Smooth muscle cell (in vitro differentiated cells): Measurements from ENCODE around the gene ST6GAL1. TPM values are rescaled to one million over a fixed set of nuclear protein-coding genes. Genes with fewer than 3 reads are reported as not detected.

ENCODE experiments used
- DNase-seq: peaks from one replicate; lab custom pipeline; 2025; ENCODE audit not compliant: unreplicated experiment; lab: John Stamatoyannopoulos, UW
- H2AFZ ChIP-seq: fragments of 200-600 bp; sonication (generic); 2 replicates; pipeline ENCODE4 v1.6.0; 2016; ENCODE audit warnings: antibody characterized with exemption, low read depth, mild to moderate bottlenecking
- H3F3A ChIP-seq: fragments of 200-600 bp; sonication (generic); 2 replicates; pipeline ENCODE4 v1.6.0; 2017; ENCODE audit warnings: antibody characterized with exemption, low read depth
- H3K27ac ChIP-seq: fragments of 200-600 bp; sonication (generic); 2 replicates; pipeline ENCODE4 v1.5.1; 2016; ENCODE audit warnings: low read depth, mild to moderate bottlenecking
- H3K27me3 ChIP-seq: fragments of 200-600 bp; sonication (generic); 2 replicates; pipeline ENCODE4 v1.6.1; 2016; ENCODE audit warnings: low read depth, mild to moderate bottlenecking
- H3K36me3 ChIP-seq: fragments of 200-600 bp; sonication (generic); 2 replicates; pipeline ENCODE4 v1.5.1; 2016; ENCODE audit warnings: low read depth
- H3K4me1 ChIP-seq: fragments of 200-600 bp; sonication (generic); 2 replicates; pipeline ENCODE4 v1.5.1; 2016; ENCODE audit warnings: low read depth
- H3K4me2 ChIP-seq: fragments of 200-600 bp; sonication (generic); 2 replicates; pipeline ENCODE4 v1.6.0; 2016; ENCODE audit warnings: mild to moderate bottlenecking
- H3K4me3 ChIP-seq: fragments of 200-600 bp; sonication (generic); 2 replicates; pipeline ENCODE4 v1.5.1; 2016; ENCODE audit warnings: mild to moderate bottlenecking
- H3K79me2 ChIP-seq: fragments of 200-600 bp; sonication (generic); 2 replicates; pipeline ENCODE4 v1.6.0; 2016; ENCODE audit warnings: low read depth, mild to moderate bottlenecking
- H3K9ac ChIP-seq: fragments of 200-600 bp; sonication (generic); 2 replicates; pipeline ENCODE4 v1.6.0; 2016; ENCODE audit warnings: low read depth
- H3K9me3 ChIP-seq: fragments of 200-600 bp; sonication (generic); replicated peaks from 2 replicates; pipeline ENCODE4 v1.5.1; 2016; ENCODE audit warnings: low read depth
- H4K20me1 ChIP-seq: fragments of 200-600 bp; sonication (generic); 2 replicates; pipeline ENCODE4 v1.6.0; 2016; ENCODE audit warnings: low read depth
- CTCF ChIP-seq: fragments of 200-600 bp; sonication (generic); IDR thresholded peaks from 2 replicates; pipeline ENCODE4 v1.5.1; 2017; ENCODE audit warnings: borderline replicate concordance, mild to moderate bottlenecking, antibody characterized with exemption; ENCODE audit not compliant: insufficient read depth, poor library complexity, severe bottlenecking
- WGBS: methylation state at CpG from one replicate; pipeline ENCODE4 v1.1.7; 2016; ENCODE audit warnings: low lambda C conversion rate; 5-methylcytosine and 5-hydroxymethylcytosine counted together
- polyA plus RNA-seq: library from polyadenylated mRNA; unstranded; fragments of >200 nt; fragmentation: Nextera tagmentation; extraction: Ambion mirVana; gene quantifications from 2 replicates; pipeline ENCODE4 v1.2.1, GENCODE V29; 2016
- total RNA-seq: library from RNA; depleted of rRNA; stranded (reverse); fragments of >200 nt; gene quantifications from 2 replicates; pipeline ENCODE4 v1.2.3, GENCODE V29; 2014

The ST6GAL1 gene
- total and polyA plus RNA-seq, 2 experiments from 2014 or later, result 3.5 to 8.9 TPM

GRCh38 chr3:186922790-186923189 lies 7.5 kb upstream of the ST6GAL1 start:
- Histone ChIP-seq H4K20me1 (no peaks in the 10 kb centered on the region), H3K4me3 (no peak overlapping the region), H3K36me3 (no peaks in the 10 kb centered on the region), H3F3A (no peaks in the 10 kb centered on the region), H3K9ac (no peak overlapping the region), H3K9me3 (no peaks in the 10 kb centered on the region), H3K4me1 (no peaks in the 10 kb centered on the region), H2AFZ (peak overlapping the region; percentile 10), H3K27ac (peak overlapping the region; percentile 60), H3K27me3 (no peaks in the 10 kb centered on the region), H3K79me2 (no peaks in the 10 kb centered on the region), H3K4me2 (peak overlapping the region; percentile 17)
- 71% methylated on average over 5 of the region's 5 CpGs for WGBS
- DNase-seq, result no peak
- no peak for TF ChIP-seq CTCF

GRCh38 chr3:186923241-186923640 lies 7.1 kb upstream of the ST6GAL1 start:
- no peaks in the 10 kb centered on the region for H4K20me1 ChIP-seq
- DNase-seq, result no peak
- H3K27me3 ChIP-seq, result no peaks in the 10 kb centered on the region
- TF ChIP-seq CTCF, result no peak
- H3K4me3 ChIP-seq, result no peak overlapping the region
- H3K79me2 ChIP-seq, result no peaks in the 10 kb centered on the region
- peak overlapping the region; percentile 60 for H3K27ac ChIP-seq
- H3F3A ChIP-seq, result no peaks in the 10 kb centered on the region
- H3K36me3 ChIP-seq, result no peaks in the 10 kb centered on the region
- H3K9me3 ChIP-seq, result no peaks in the 10 kb centered on the region
- peak overlapping the region; percentile 10 for H2AFZ ChIP-seq
- no peaks in the 10 kb centered on the region for H3K4me1 ChIP-seq
- 75% methylated on average over 3 of the region's 3 CpGs for WGBS
- H3K4me2 ChIP-seq, result no peak overlapping the region
- H3K9ac ChIP-seq, result no peak overlapping the region

GRCh38 chr3:186925826-186926225 lies 4.5 kb upstream of the ST6GAL1 start:
- H3K27me3 ChIP-seq, result no peaks in the 10 kb centered on the region
- no peak overlapping the region for H3K4me2 ChIP-seq
- H3K4me3 ChIP-seq, result no peak overlapping the region
- 95% methylated on average over 1 of the region's 1 CpG for WGBS
- H3K79me2 ChIP-seq, result no peaks in the 10 kb centered on the region
- no peak for DNase-seq
- no peak overlapping the region for H3K9ac ChIP-seq
- H3K9me3 ChIP-seq, result no peaks in the 10 kb centered on the region
- peaks cover 7% of the 10 kb centered on the region for H3F3A ChIP-seq
- H4K20me1 ChIP-seq, result no peaks in the 10 kb centered on the region
- H3K36me3 ChIP-seq, result no peaks in the 10 kb centered on the region
- no peak overlapping the region for H2AFZ ChIP-seq
- no peak overlapping the region for H3K27ac ChIP-seq
- no peaks in the 10 kb centered on the region for H3K4me1 ChIP-seq
- TF ChIP-seq CTCF, result no peak

- Histone ChIP-seq H3K36me3 (no peaks in the 10 kb centered on the region), H3K27ac (no peak overlapping the region), H3K9ac (no peak overlapping the region), H3K79me2 (no peaks in the 10 kb centered on the region), H3K4me2 (no peak overlapping the region), H2AFZ (no peak overlapping the region), H3K27me3 (peaks cover 12% of the 10 kb centered on the region), H3K4me3 (no peak overlapping the region), H3K4me1 (peaks cover 11% of the 10 kb centered on the region), H3K9me3 (no peaks in the 10 kb centered on the region), H3F3A (peaks cover 7% of the 10 kb centered on the region), H4K20me1 (peaks cover 8% of the 10 kb centered on the region)
- WGBS, result 91% methylated on average over 5 of the region's 5 CpGs
- DNase-seq, result no peak
- no peak for TF ChIP-seq CTCF
These were observed 1.1 kb upstream of the ST6GAL1 start for GRCh38 chr3:186929186-186929585.
